Spleen (tissue), 7 donors: ENCODE data around the gene EXOC4.

ENCODE experiments used
- POLR2A ChIP-seq, 3 donors: fragments of 450-650 bp; IDR thresholded peaks; one replicate each; pipeline ENCODE4 v1.5.1; 2017; ENCODE audit warnings: antibody characterized with exemption in 3 of 3, mild to moderate bottlenecking in 1 of 3
- POLR2AphosphoS5 ChIP-seq, 3 donors: sonication (generic); formaldehyde crosslinking; IDR thresholded peaks; one replicate each; pipeline ENCODE4 v1.5.1; 2017; ENCODE audit warnings: antibody characterized with exemption in 3 of 3
- TF ChIP-seq, protein P1 (sequence below), 11 experiments: fragments of 200-600 bp in 7 of 11; fragments of 450-650 bp in 4 of 11; sonication (generic) in 4 of 11; IDR thresholded peaks in 8 of 11; conservative IDR thresholded peaks in 3 of 11; 1 replicate in 7 of 11; 2 replicates in 4 of 11; pipeline versions ENCODE4 v1.4.0 to v1.8.0; 2016 to 2021; ENCODE audit warnings: antibody characterized with exemption in 11 of 11, inconsistent platforms in 4 of 11, mild to moderate bottlenecking in 1 of 11
- donor health status: DM: no; HTN: no; CAD: no; lungs with moderate emphysema.
- donor health status: DM: no; HTN: no; CAD: no.
- donor health status: DM: no; HTN: no; CAD: no.

DNA sequence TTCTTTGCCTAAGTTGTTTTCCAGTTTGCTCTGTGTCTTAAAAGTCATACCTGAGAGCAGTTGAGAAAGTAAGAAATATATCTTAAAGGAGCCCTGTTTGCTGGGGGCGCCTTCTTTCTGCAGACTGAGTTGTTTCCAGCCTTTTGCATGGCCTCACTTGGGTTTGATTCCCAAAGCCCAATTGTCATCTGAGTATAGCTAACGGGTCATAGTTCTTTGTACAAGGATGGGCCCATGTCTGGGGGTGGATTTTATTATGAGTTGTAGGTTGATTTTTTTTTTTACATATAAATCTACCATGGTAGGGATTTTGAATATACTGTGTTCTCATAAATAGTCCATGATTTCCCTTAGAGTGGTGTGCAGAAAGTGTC lies 555.6 kb downstream of the EXOC4 start:
- TF ChIP-seq, protein P1, sequence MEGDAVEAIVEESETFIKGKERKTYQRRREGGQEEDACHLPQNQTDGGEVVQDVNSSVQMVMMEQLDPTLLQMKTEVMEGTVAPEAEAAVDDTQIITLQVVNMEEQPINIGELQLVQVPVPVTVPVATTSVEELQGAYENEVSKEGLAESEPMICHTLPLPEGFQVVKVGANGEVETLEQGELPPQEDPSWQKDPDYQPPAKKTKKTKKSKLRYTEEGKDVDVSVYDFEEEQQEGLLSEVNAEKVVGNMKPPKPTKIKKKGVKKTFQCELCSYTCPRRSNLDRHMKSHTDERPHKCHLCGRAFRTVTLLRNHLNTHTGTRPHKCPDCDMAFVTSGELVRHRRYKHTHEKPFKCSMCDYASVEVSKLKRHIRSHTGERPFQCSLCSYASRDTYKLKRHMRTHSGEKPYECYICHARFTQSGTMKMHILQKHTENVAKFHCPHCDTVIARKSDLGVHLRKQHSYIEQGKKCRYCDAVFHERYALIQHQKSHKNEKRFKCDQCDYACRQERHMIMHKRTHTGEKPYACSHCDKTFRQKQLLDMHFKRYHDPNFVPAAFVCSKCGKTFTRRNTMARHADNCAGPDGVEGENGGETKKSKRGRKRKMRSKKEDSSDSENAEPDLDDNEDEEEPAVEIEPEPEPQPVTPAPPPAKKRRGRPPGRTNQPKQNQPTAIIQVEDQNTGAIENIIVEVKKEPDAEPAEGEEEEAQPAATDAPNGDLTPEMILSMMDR (IDR thresholded peaks at IDR 0.05 in 8 of 11, conservative IDR thresholded peaks at IDR 0.05 in 3 of 11) = no peak
- TF ChIP-seq POLR2A (IDR thresholded peaks at IDR 0.05) (no peak), POLR2AphosphoS5 (IDR thresholded peaks at IDR 0.05) (no peak)
